A673 (cell line): ENCODE results near the gene TIMP1. TPM values are rescaled to one million over a fixed set of nuclear protein-coding genes. Genes with fewer than 3 reads are reported as not detected.
"Not testable (repeated sequence)": the region's sequence is repeated elsewhere in the genome, so short reads cannot be mapped to it uniquely, and the experiment has no call there.

ENCODE experiments used
- BruUV-seq: library from RNA; stranded (reverse); fragments of 400-500 nt; replicated peaks from 2 replicates; lab custom pipeline; 2021; lab: Mats Ljungman, UMichigan
- CTCF ChIA-PET: fragments of 300-600 bp; sonication (Branson Sonifier 250); formaldehyde crosslinking; loops from one replicate; lab custom pipeline; 2022; ENCODE audit warnings: antibody characterized with exemption; lab: Charles Lee
- POLR2A ChIA-PET: fragments of 300-600 bp; sonication (Branson Sonifier 250); formaldehyde crosslinking; loops from one replicate; lab custom pipeline; 2022; ENCODE audit warnings: antibody characterized with exemption; ENCODE audit not compliant: low non-redundant PET; lab: Charles Lee
- DNase-seq: peaks from one replicate; pipeline ENCODE4 v3.0.0-alpha.2; 2015; ENCODE audit warnings: low spot score
- H3K27ac ChIP-seq: fragments of 200-600 bp; sonication (generic); 2 replicates; pipeline ENCODE4 v1.5.1; 2016; ENCODE audit warnings: mixed run types, low read depth, mild to moderate bottlenecking, mixed read lengths, antibody characterized with exemption, low read length; ENCODE audit not compliant: poor library complexity, severe bottlenecking
- H3K27me3 ChIP-seq: fragments of 200-600 bp; sonication (generic); replicated peaks from 2 replicates; pipeline ENCODE4 v1.6.1; 2017; ENCODE audit warnings: mixed run types, low read depth, mild to moderate bottlenecking, mixed read lengths, antibody characterized with exemption, low read length; ENCODE audit not compliant: insufficient read depth, poor library complexity
- H3K36me3 ChIP-seq: fragments of 200-600 bp; sonication (generic); 2 replicates; pipeline ENCODE4 v1.6.1; 2016; ENCODE audit warnings: mixed run types, mild to moderate bottlenecking, mixed read lengths, antibody characterized with exemption, low read length; ENCODE audit not compliant: insufficient read depth, poor library complexity, severe bottlenecking
- H3K4me1 ChIP-seq: fragments of 200-600 bp; sonication (generic); 2 replicates; pipeline ENCODE4 v1.6.1; 2017; ENCODE audit warnings: mixed run types, mild to moderate bottlenecking, mixed read lengths, antibody characterized with exemption, low read length; ENCODE audit not compliant: insufficient read depth, poor library complexity, severe bottlenecking
- H3K4me3 ChIP-seq: fragments of 200-600 bp; sonication (generic); 2 replicates; pipeline ENCODE4 v1.5.1; 2016; ENCODE audit warnings: low read depth, mixed run types, mild to moderate bottlenecking, mixed read lengths, low read length; ENCODE audit not compliant: poor library complexity, severe bottlenecking
- H3K9me3 ChIP-seq: fragments of 200-600 bp; sonication (generic); 2 replicates; pipeline ENCODE4 v1.6.1; 2016; ENCODE audit warnings: mixed run types, low read depth, mild to moderate bottlenecking, mixed read lengths, antibody characterized with exemption, low read length; ENCODE audit not compliant: poor library complexity, severe bottlenecking
- CTCF ChIP-seq: fragments of 300-800, 200-600 bp; sonication (generic); conservative IDR thresholded peaks from 2 replicates; pipeline ENCODE4 v1.5.1; 2017; ENCODE audit warnings: low read depth, mild to moderate bottlenecking, antibody characterized with exemption, low read length, moderate library complexity, mixed read lengths
- EZH2 ChIP-seq: fragments of 200-600 bp; sonication (generic); IDR thresholded peaks from 2 replicates; pipeline ENCODE4 v1.6.1; 2017; ENCODE audit warnings: borderline replicate concordance, low read depth, mild to moderate bottlenecking, mixed read lengths, antibody characterized with exemption, low read length; ENCODE audit not compliant: poor library complexity, severe bottlenecking
- intact Hi-C: fragments of 100-400 bp; cut with micrococcal nuclease; formaldehyde crosslinking; loops from one replicate; pipeline ENCODE4 v1.10.0; 2022; ENCODE audit not compliant: unreplicated experiment
- total RNA-seq: library from RNA; stranded (reverse); gene quantifications from 2 replicates; pipeline ENCODE4 v1.2.3, GENCODE V29; 2021

TIMP1 gene
- total RNA-seq, 1 experiment from 2014 or later: 471 TPM

- ChIA-PET POLR2A (no interaction called here), CTCF (no interaction called here)
- TF ChIP-seq EZH2: no peak
- no peak for TF ChIP-seq CTCF
- intact Hi-C loops: no loop called here
- no peaks in the 10 kb centered on the region for H3K36me3 ChIP-seq
- H3K27me3 ChIP-seq: no peaks in the 10 kb centered on the region
- no peaks in the 10 kb centered on the region for H3K4me1 ChIP-seq
- no TSS peak for BruUV-seq
- DNase-seq: no peak
- no peak overlapping the region for H3K4me3 ChIP-seq
- H3K9me3 ChIP-seq: peaks cover 14% of the 10 kb centered on the region
- no peak overlapping the region for H3K27ac ChIP-seq
These were observed 14.0 kb downstream of the TIMP1 start for GRCh38 chrX:47596256-47596655.

- no peak overlapping the region for H3K4me3 ChIP-seq
- TF ChIP-seq CTCF (no peak), EZH2 (no peak)
- intact Hi-C loops: no loop called here
- H3K27ac ChIP-seq: no peak overlapping the region
- no peaks in the 10 kb centered on the region for H3K27me3 ChIP-seq
- H3K36me3 ChIP-seq: no peaks in the 10 kb centered on the region
- no TSS peak for BruUV-seq
- ChIA-PET POLR2A (no interaction called here), CTCF (no interaction called here)
- H3K9me3 ChIP-seq: peaks cover 14% of the 10 kb centered on the region
- no peaks in the 10 kb centered on the region for H3K4me1 ChIP-seq
- DNase-seq: no peak
These were observed 15.0 kb downstream of the TIMP1 start for GRCh38 chrX:47597222-47597621.

GRCh38 chrX:47603125-47603524 is 20.9 kb downstream of the TIMP1 start:
- H3K4me1 ChIP-seq, CTCF ChIA-PET, intact Hi-C loops, POLR2A ChIA-PET, BruUV-seq, H3K9me3 ChIP-seq, H3K27me3 ChIP-seq, DNase-seq, H3K27ac ChIP-seq, H3K36me3 ChIP-seq, H3K4me3 ChIP-seq: not testable (repeated sequence)

GRCh38 chrX:47605024-47605423 is 22.8 kb downstream of the TIMP1 start:
- no peak overlapping the region for H3K4me3 ChIP-seq
- no TSS peak for BruUV-seq
- intact Hi-C loops: no loop called here
- DNase-seq: no peak
- no peaks in the 10 kb centered on the region for H3K27me3 ChIP-seq
- TF ChIP-seq CTCF: no peak
- TF ChIP-seq EZH2: no peak
- no peaks in the 10 kb centered on the region for H3K36me3 ChIP-seq
- ChIA-PET POLR2A (interaction anchor here (0.6 kb wide), 1 partner anchor 700 kb away, joined by 3 read pairs; no protein-coding TSS in a partner anchor), CTCF (no interaction called here)
- no peaks in the 10 kb centered on the region for H3K9me3 ChIP-seq
- H3K27ac ChIP-seq: no peak overlapping the region
- H3K4me1 ChIP-seq: peaks cover 3% of the 10 kb centered on the region
